Omental fat pad (tissue), 4 donors: ENCODE data around the gene TAS2R41. TPM values are rescaled to one million over a fixed set of nuclear protein-coding genes. Genes with fewer than 3 reads are reported as not detected.

Experiments used
- ATAC-seq: fragments of 150-250 bp; one replicate; pipeline ENCODE4 v1.9.1; 2016; ENCODE audit warnings: mild to moderate bottlenecking, moderate library complexity; ENCODE audit not compliant: low FRiP score
- DNase-seq: peaks from one replicate; pipeline ENCODE4 v3.0.0-alpha.2; 2019; ENCODE audit warnings: low spot score
- total RNA-seq, 4 donors: library from RNA; depleted of rRNA; stranded (reverse); fragments of >200 nt; gene quantifications; one replicate each; pipeline ENCODE4 v1.1.0, GENCODE V29; 2016
- TF ChIP-seq, protein P1 (sequence below), 3 donors: fragments of 450-650 bp; IDR thresholded peaks; one replicate each; pipeline ENCODE4 v1.5.1; 2016 to 2017; ENCODE audit warnings: antibody characterized with exemption in 3 of 3, mild to moderate bottlenecking in 3 of 3, moderate library complexity in 2 of 3

Gene TAS2R41
- total RNA-seq, 4 donors from 2014 or later: not detected

DNA sequence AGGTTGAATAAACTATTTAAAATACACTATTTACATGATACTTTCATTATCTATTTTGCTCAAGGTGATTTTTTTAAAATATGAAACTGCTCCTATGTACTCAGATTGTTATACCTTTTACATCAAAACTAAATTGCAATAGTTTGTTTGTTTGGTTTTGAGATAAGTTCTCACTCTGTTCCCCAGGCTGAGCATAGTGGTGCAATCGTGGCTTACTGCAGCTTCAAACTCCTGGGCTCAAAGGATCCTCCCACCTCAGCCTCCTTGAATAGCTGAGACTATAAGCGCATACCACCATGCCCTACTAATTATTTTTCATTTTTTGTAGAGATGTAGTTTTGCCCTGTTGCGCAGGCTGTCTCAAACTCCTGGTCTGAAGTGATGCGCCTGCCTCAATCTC is 21.7 kb upstream of the TAS2R41 start:
- ATAC-seq (no peak), DNase-seq (no peak)
- TF ChIP-seq, protein P1, sequence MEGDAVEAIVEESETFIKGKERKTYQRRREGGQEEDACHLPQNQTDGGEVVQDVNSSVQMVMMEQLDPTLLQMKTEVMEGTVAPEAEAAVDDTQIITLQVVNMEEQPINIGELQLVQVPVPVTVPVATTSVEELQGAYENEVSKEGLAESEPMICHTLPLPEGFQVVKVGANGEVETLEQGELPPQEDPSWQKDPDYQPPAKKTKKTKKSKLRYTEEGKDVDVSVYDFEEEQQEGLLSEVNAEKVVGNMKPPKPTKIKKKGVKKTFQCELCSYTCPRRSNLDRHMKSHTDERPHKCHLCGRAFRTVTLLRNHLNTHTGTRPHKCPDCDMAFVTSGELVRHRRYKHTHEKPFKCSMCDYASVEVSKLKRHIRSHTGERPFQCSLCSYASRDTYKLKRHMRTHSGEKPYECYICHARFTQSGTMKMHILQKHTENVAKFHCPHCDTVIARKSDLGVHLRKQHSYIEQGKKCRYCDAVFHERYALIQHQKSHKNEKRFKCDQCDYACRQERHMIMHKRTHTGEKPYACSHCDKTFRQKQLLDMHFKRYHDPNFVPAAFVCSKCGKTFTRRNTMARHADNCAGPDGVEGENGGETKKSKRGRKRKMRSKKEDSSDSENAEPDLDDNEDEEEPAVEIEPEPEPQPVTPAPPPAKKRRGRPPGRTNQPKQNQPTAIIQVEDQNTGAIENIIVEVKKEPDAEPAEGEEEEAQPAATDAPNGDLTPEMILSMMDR (IDR thresholded peaks at IDR 0.05): no peak

- DNase-seq (no peak), ATAC-seq (no peak)
- TF ChIP-seq, protein P1 (IDR thresholded peaks at IDR 0.05): no peak
Observed at GRCh38 chr7:143456992-143457793, 20.5 kb upstream of the TAS2R41 start.

- DNase-seq (no peak), ATAC-seq (no peak)
- TF ChIP-seq, protein P1 (IDR thresholded peaks at IDR 0.05): no peak
Observed at GRCh38 chr7:143458263-143458662, 19.4 kb upstream of the TAS2R41 start.

DNA sequence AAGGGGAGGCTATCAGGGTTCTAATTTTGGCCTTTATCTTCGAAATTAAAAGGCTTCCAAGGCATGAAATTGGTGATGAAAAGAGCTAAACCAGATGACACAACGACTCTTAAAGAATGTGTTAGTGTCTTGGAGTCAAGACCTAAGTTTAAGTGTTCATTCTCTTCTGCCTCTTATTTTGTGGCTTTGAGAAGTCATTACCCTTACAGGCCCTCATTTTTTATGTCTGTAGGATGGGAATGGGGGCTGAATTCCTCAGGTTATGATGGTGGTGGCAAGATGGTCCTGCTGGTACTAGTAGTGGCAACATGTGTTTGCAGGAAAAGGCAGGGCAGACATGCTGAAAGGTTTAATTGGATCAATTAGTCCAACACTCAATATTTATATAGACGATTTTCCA is 19.0 kb upstream of the TAS2R41 start:
- no peak for ATAC-seq
- DNase-seq: no peak
- TF ChIP-seq, protein P1 (IDR thresholded peaks at IDR 0.05): no peak

DNA sequence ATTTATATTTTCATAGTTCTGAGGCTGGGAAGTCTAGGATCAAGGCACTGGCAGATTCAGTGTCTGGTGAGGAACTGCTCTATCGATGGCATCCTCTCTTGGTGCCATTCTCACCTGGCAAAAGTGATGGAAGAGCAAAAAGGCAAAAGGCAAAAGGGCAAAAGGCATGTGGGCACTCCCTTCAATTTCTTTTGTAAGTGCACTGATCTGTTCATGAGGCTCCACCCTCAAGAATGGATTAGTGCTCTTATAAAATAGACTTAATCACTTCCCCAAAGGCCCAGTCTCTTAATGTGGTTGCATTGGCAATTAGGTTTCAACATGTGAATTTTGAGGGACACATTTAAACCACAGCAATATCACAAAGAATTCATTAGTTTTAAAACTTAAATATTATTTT is 18.3 kb upstream of the TAS2R41 start:
- ATAC-seq (no peak), DNase-seq (no peak)
- TF ChIP-seq, protein P1 (IDR thresholded peaks at IDR 0.05): no peak

- TF ChIP-seq, protein P1 (IDR thresholded peaks at IDR 0.05): no peak
- ATAC-seq: no peak
- DNase-seq: no peak
Observed at GRCh38 chr7:143460271-143460979, 17.2 kb upstream of the TAS2R41 start.
